Neural cell (in vitro differentiated cells): Measurements from ENCODE around the gene XXYLT1. TPM values are rescaled to one million over a fixed set of nuclear protein-coding genes. Genes with fewer than 3 reads are reported as not detected.
"Not testable (repeated sequence)": the region's sequence is repeated elsewhere in the genome, so short reads cannot be mapped to it uniquely, and the experiment has no call there.

Experiments
- H2AFZ ChIP-seq: fragments of 200-600, 300-800 bp; sonication (generic), shearing (Covaris generic); 2 replicates; pipeline ENCODE4 v1.6.0; 2014; ENCODE audit warnings: low read depth, mild to moderate bottlenecking, antibody characterized with exemption, low read length, moderate library complexity
- H3F3A ChIP-seq: fragments of 200-600 bp; shearing (Covaris generic); 2 replicates; pipeline ENCODE4 v1.6.1; 2016; ENCODE audit warnings: mild to moderate bottlenecking, moderate library complexity, mixed read lengths, antibody characterized with exemption, low read length; ENCODE audit not compliant: insufficient read depth, poor library complexity, severe bottlenecking
- H3K27ac ChIP-seq: fragments of 200-600, 300-800 bp; sonication (generic), shearing (Covaris generic); 2 replicates; pipeline ENCODE4 v1.5.1; 2014; ENCODE audit warnings: mild to moderate bottlenecking, low read length, moderate library complexity
- H3K27me3 ChIP-seq: fragments of 300-800, 200-600 bp; sonication (generic), shearing (Covaris generic); 2 replicates; pipeline ENCODE4 v1.6.0; 2014; ENCODE audit warnings: mild to moderate bottlenecking, low read depth, low read length, moderate library complexity; ENCODE audit not compliant: insufficient read depth
- H3K36me3 ChIP-seq: fragments of 300-800, 200-600 bp; sonication (generic), shearing (Covaris generic); 2 replicates; pipeline ENCODE4 v1.5.1; 2014; ENCODE audit warnings: mild to moderate bottlenecking, antibody characterized with exemption, low read length, moderate library complexity; ENCODE audit not compliant: insufficient read depth
- H3K4me2 ChIP-seq: fragments of 300-800, 200-600 bp; sonication (generic), shearing (Covaris generic); 2 replicates; pipeline ENCODE4 v1.6.0; 2014; ENCODE audit warnings: mild to moderate bottlenecking, low read length
- H3K4me3 ChIP-seq: fragments of 300-800, 200-600 bp; sonication (generic), shearing (Covaris generic); 2 replicates; pipeline ENCODE4 v1.5.1; 2014; ENCODE audit warnings: mild to moderate bottlenecking, low read length, moderate library complexity
- H3K79me2 ChIP-seq: fragments of 200-600 bp; shearing (Covaris generic); replicated peaks from 2 replicates; pipeline ENCODE4 v1.6.0; 2014; ENCODE audit warnings: mild to moderate bottlenecking, low read length, moderate library complexity; ENCODE audit not compliant: insufficient read depth
- H3K9ac ChIP-seq: fragments of 300-800, 200-600 bp; sonication (generic), shearing (Covaris generic); 2 replicates; pipeline ENCODE4 v1.6.1; 2016; ENCODE audit warnings: mild to moderate bottlenecking, low read length, mixed read lengths
- H3K9me2 ChIP-seq: fragments of 200-600 bp; shearing (Covaris generic); 2 replicates; pipeline ENCODE4 v1.6.1; 2016; ENCODE audit warnings: mild to moderate bottlenecking, low read length, mixed read lengths; ENCODE audit not compliant: insufficient read depth
- H3K9me3 ChIP-seq: fragments of 200-600, 300-800 bp; sonication (generic), shearing (Covaris generic); 2 replicates; pipeline ENCODE4 v1.6.1; 2016; ENCODE audit warnings: mild to moderate bottlenecking, mixed run types, low read length, moderate library complexity, mixed read lengths
- H4K20me1 ChIP-seq: fragments of 200-600 bp; shearing (Covaris generic); 2 replicates; pipeline ENCODE4 v1.6.1; 2016; ENCODE audit warnings: mild to moderate bottlenecking, mixed run types; ENCODE audit not compliant: insufficient read depth
- EP300 ChIP-seq: fragments of 450-650 bp; conservative IDR thresholded peaks from 2 replicates; pipeline ENCODE4 v1.6.1; 2014; ENCODE audit warnings: antibody characterized with exemption, mild to moderate bottlenecking, moderate library complexity; ENCODE audit not compliant: poor library complexity, severe bottlenecking
- EZH2 ChIP-seq: fragments of 200-600, 300-800 bp; shearing (Covaris generic), sonication (generic); IDR thresholded peaks from 2 replicates; pipeline ENCODE4 v1.6.1; 2014; ENCODE audit warnings: antibody characterized with exemption, low read length, borderline replicate concordance, mild to moderate bottlenecking; ENCODE audit not compliant: insufficient read depth, poor library complexity, severe bottlenecking
- MXI1 ChIP-seq: fragments of 450-650 bp; conservative IDR thresholded peaks from 2 replicates; pipeline ENCODE4 v1.6.1; 2014; ENCODE audit warnings: antibody characterized with exemption, mild to moderate bottlenecking; ENCODE audit not compliant: poor library complexity, severe bottlenecking
- POLR2AphosphoS5 ChIP-seq: IDR thresholded peaks from 2 replicates; pipeline ENCODE4 v1.6.1; 2012
- RAD21 ChIP-seq: fragments of 450-650 bp; conservative IDR thresholded peaks from 2 replicates; pipeline ENCODE4 v1.6.1; 2014; ENCODE audit warnings: antibody characterized with exemption, mild to moderate bottlenecking, moderate library complexity
- REST ChIP-seq: IDR thresholded peaks from 2 replicates; pipeline ENCODE4 v1.6.1; 2012; ENCODE audit warnings: borderline replicate concordance
- SMC3 ChIP-seq: fragments of 450-650 bp; conservative IDR thresholded peaks from 2 replicates; pipeline ENCODE4 v1.6.1; 2014; ENCODE audit warnings: antibody characterized with exemption, mild to moderate bottlenecking, moderate library complexity; ENCODE audit not compliant: poor library complexity
- TAF1 ChIP-seq: IDR thresholded peaks from 2 replicates; pipeline ENCODE4 v1.6.1; 2012; ENCODE audit warnings: low read depth
- polyA plus RNA-seq: library from polyadenylated mRNA; depleted of rRNA; stranded (reverse); fragments of >200 nt; gene quantifications from 2 replicates; pipeline ENCODE4 v1.2.3, GENCODE V29; 2014
- TF ChIP-seq, protein P1 (sequence below): fragments of 450-650 bp; IDR thresholded peaks from 2 replicates; pipeline ENCODE4 v1.5.1; 2014; ENCODE audit warnings: antibody characterized with exemption, mild to moderate bottlenecking, moderate library complexity; ENCODE audit not compliant: poor library complexity, severe bottlenecking

XXYLT1 gene
- polyA plus RNA-seq, 1 donor from 2014 or later: 25.4 TPM

- H3K9me3 ChIP-seq, H3K36me3 ChIP-seq, H2AFZ ChIP-seq, H3K27ac ChIP-seq, H3K9me2 ChIP-seq, H3F3A ChIP-seq, H4K20me1 ChIP-seq, H3K79me2 ChIP-seq, H3K27me3 ChIP-seq, H3K9ac ChIP-seq, H3K4me3 ChIP-seq, H3K4me2 ChIP-seq: not testable (repeated sequence)
These were observed 55.4 kb downstream of the XXYLT1 start for GRCh38 chr3:195215576-195215975.

DNA sequence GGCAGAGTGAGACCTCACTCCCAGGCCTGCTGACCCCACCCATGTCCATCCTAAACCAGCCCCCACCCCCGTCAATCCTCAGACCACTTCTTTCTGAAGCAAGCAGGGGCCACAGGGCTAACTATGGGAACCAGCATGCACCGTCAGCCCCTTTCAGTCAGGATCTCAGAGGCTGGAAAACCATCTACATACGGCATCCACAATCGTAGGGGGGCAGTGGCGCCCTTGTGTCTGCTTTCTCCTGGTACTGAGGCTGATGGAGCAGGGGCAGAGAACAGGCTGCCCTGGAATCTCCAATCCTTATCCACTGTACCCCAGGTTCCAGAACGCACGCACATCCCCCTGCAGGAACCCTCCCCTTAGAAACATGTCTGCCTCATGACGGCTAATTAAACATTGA is 56.6 kb downstream of the XXYLT1 start:
- H3K9ac ChIP-seq: no peak overlapping the region
- no peaks in the 10 kb centered on the region for H3K79me2 ChIP-seq
- no peak overlapping the region for H3K4me2 ChIP-seq
- no peak overlapping the region for H3K4me3 ChIP-seq
- no peak overlapping the region for H2AFZ ChIP-seq
- H3K27ac ChIP-seq: no peak overlapping the region
- TF ChIP-seq RAD21 (no peak), TAF1 (no peak), MXI1 (no peak)
- no peaks in the 10 kb centered on the region for H3K36me3 ChIP-seq
- H4K20me1 ChIP-seq: no peaks in the 10 kb centered on the region
- no peaks in the 10 kb centered on the region for H3F3A ChIP-seq
- H3K9me2 ChIP-seq: no peaks in the 10 kb centered on the region
- H3K27me3 ChIP-seq: no peaks in the 10 kb centered on the region
- H3K9me3 ChIP-seq: peaks cover 3% of the 10 kb centered on the region

GRCh38 chr3:195213639-195214315 is 57.2 kb downstream of the XXYLT1 start:
- H3K79me2 ChIP-seq: no peaks in the 10 kb centered on the region
- H3K27ac ChIP-seq: no peak overlapping the region
- peaks cover 3% of the 10 kb centered on the region for H3K9me3 ChIP-seq
- no peaks in the 10 kb centered on the region for H3K36me3 ChIP-seq
- H2AFZ ChIP-seq: no peak overlapping the region
- TF ChIP-seq, protein P1, sequence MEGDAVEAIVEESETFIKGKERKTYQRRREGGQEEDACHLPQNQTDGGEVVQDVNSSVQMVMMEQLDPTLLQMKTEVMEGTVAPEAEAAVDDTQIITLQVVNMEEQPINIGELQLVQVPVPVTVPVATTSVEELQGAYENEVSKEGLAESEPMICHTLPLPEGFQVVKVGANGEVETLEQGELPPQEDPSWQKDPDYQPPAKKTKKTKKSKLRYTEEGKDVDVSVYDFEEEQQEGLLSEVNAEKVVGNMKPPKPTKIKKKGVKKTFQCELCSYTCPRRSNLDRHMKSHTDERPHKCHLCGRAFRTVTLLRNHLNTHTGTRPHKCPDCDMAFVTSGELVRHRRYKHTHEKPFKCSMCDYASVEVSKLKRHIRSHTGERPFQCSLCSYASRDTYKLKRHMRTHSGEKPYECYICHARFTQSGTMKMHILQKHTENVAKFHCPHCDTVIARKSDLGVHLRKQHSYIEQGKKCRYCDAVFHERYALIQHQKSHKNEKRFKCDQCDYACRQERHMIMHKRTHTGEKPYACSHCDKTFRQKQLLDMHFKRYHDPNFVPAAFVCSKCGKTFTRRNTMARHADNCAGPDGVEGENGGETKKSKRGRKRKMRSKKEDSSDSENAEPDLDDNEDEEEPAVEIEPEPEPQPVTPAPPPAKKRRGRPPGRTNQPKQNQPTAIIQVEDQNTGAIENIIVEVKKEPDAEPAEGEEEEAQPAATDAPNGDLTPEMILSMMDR: no peak
- no peak for TF ChIP-seq EP300
- TF ChIP-seq POLR2AphosphoS5: no peak
- H3F3A ChIP-seq: no peaks in the 10 kb centered on the region
- no peaks in the 10 kb centered on the region for H4K20me1 ChIP-seq
- H3K9me2 ChIP-seq: no peaks in the 10 kb centered on the region
- no peak overlapping the region for H3K4me2 ChIP-seq
- H3K4me3 ChIP-seq: no peak overlapping the region
- no peaks in the 10 kb centered on the region for H3K27me3 ChIP-seq
- H3K9ac ChIP-seq: no peak overlapping the region

GRCh38 chr3:195212749-195213375 is 58.1 kb downstream of the XXYLT1 start:
- H3K4me3 ChIP-seq: no peak overlapping the region
- no peaks in the 10 kb centered on the region for H3K79me2 ChIP-seq
- H3F3A ChIP-seq: no peaks in the 10 kb centered on the region
- H2AFZ ChIP-seq: no peak overlapping the region
- H3K9me2 ChIP-seq: no peaks in the 10 kb centered on the region
- H3K27ac ChIP-seq: no peak overlapping the region
- no peaks in the 10 kb centered on the region for H3K27me3 ChIP-seq
- no peak overlapping the region for H3K9ac ChIP-seq
- TF ChIP-seq, protein P1: no peak
- TF ChIP-seq TAF1 (no peak), POLR2AphosphoS5 (no peak), MXI1 (no peak), EZH2 (no peak), RAD21 (no peak), REST (no peak), SMC3 (no peak), EP300 (no peak)
- H3K9me3 ChIP-seq: peaks cover 3% of the 10 kb centered on the region
- H3K4me2 ChIP-seq: no peak overlapping the region
- no peaks in the 10 kb centered on the region for H3K36me3 ChIP-seq
- H4K20me1 ChIP-seq: no peaks in the 10 kb centered on the region
